HT-29 (cell line): Measurements from ENCODE around the gene B4GALT5. TPM values are rescaled to one million over a fixed set of nuclear protein-coding genes. Genes with fewer than 3 reads are reported as not detected.
"Not testable (repeated sequence)": the region's sequence is repeated elsewhere in the genome, so short reads cannot be mapped to it uniquely, and the experiment has no call there.

Experiments
- DNase-seq: peaks from one replicate; pipeline ENCODE4 v3.0.0-alpha.2; 2015; ENCODE audit warnings: low spot score
- total RNA-seq: library from RNA; depleted of rRNA; stranded (reverse); fragments of >200 nt; shearing (Covaris generic); gene quantifications from 2 replicates; pipeline ENCODE4 v1.2.3, GENCODE V29; 2014

Gene B4GALT5
- total RNA-seq, 1 experiment from 2014 or later = 24.1 TPM

DNA sequence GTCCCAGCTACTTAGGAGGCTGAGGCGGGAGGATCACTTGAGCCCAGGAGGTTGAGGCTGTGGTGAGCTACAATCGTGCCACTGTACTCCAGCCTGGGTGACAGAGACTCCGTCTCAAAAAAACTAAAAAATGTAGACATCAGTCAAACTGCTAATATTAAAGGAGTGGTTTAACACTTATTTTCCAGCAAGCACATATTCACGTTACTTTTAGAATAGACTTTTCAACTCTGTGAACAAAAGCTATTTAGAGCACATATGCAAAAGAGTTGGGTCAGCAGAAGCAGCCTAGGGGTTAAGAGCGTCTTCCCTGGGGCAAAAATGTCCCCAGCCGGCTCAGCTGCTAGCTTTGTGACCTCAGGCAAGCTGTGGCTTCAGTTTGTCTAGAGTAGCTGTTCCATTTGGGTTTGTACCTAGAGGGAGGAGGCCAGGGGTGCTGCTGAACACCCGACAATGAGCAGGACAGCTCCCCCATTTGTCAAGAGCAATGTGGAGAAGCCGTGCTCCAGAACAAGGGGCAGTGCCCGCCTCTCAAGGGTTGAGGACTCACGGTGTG is 83.2 kb downstream of the B4GALT5 start:
- no peak for DNase-seq

DNA sequence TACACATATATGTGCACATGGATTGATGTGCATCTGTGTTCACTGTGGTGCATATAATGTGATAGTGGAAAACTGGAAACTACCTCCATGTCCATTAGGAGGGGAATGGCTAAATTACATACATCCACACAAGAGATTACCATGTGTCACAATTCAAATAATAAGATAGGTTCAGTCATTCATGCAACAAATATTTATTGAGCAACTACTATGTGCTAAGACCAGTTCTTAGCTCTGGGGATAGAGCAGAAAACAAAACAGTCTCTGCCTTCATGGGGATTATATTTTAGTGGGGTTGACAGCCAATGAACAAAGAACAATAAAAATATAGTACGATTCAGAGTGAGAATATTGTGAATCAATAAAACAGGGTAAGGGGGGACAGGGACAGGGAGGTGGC is 84.1 kb downstream of the B4GALT5 start:
- no peak for DNase-seq

GRCh38 chr20:49628280-49628679 is 85.4 kb downstream of the B4GALT5 start:
- not testable (repeated sequence) for DNase-seq

DNA sequence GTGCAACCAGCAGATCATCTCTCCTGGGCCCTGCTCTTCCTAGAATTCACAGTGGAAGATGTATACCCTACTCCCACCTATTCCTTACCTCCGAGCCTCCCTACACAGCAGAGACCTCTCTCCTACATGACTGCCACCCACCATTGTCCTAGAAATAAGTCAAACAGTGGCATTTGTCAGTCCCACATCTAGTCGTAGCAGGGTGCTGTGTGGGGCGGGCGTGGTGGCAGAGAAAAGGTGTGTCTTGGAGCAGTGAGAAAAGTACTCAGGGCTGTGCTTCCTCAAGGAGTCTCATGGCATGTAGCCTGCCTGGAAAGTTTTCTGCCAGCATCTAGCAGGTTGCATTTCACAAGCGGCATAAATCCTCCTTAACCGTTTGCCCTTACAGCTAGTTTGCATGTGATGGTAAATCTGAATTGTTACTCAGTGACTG is 86.3 kb downstream of the B4GALT5 start:
- no peak for DNase-seq

DNA sequence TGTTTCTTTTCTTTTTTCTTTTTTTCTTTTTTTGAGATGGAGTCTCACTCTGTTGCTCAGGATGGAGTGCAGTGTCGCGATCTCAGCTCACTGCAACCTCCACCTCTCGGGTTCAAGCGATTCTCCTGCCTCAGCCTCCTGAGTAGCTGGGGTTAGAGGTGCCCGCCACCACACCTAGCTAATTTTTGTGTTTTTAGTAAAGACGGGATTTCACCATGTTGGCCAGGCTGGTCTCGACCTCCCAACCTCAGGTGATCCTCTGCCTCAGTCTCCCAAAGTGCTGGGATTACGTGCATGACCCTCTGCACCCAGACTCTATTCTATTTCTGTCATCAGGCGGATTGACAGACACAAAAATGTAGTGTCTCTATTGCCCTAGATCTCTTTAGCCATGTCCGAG is 88.7 kb downstream of the B4GALT5 start:
- DNase-seq = not testable (repeated sequence)

- no peak for DNase-seq
Observed at GRCh38 chr20:49624317-49624716, 89.4 kb downstream of the B4GALT5 start.

GRCh38 chr20:49622243-49622642 is 91.4 kb downstream of the B4GALT5 start:
- no peak for DNase-seq

GRCh38 chr20:49620364-49621240 is 93.1 kb downstream of the B4GALT5 start:
- no peak for DNase-seq

GRCh38 chr20:49619113-49620048 is 94.3 kb downstream of the B4GALT5 start:
- DNase-seq = no peak

DNA sequence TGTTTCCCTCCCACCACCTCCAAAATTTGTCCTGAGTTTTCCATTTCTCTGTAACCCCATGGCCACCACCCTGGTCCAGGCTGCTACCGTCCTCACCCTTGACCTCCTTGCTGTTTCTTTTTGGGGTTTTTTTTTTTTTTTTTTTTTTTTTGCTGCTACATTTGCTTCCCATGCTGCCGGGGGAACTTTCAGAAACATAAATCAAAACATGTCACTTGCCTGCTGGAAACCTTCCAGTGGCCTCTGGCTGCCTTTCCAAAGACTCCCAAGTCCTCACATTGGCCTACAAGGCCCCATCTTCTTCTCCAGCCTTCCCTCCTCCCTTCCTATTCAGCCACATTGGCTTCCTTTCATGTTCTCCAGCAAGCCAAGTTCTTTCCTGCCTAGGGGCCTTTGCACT is 95.4 kb downstream of the B4GALT5 start:
- DNase-seq = no peak

GRCh38 chr20:49617394-49617793 is 96.3 kb downstream of the B4GALT5 start:
- not testable (repeated sequence) for DNase-seq

DNA sequence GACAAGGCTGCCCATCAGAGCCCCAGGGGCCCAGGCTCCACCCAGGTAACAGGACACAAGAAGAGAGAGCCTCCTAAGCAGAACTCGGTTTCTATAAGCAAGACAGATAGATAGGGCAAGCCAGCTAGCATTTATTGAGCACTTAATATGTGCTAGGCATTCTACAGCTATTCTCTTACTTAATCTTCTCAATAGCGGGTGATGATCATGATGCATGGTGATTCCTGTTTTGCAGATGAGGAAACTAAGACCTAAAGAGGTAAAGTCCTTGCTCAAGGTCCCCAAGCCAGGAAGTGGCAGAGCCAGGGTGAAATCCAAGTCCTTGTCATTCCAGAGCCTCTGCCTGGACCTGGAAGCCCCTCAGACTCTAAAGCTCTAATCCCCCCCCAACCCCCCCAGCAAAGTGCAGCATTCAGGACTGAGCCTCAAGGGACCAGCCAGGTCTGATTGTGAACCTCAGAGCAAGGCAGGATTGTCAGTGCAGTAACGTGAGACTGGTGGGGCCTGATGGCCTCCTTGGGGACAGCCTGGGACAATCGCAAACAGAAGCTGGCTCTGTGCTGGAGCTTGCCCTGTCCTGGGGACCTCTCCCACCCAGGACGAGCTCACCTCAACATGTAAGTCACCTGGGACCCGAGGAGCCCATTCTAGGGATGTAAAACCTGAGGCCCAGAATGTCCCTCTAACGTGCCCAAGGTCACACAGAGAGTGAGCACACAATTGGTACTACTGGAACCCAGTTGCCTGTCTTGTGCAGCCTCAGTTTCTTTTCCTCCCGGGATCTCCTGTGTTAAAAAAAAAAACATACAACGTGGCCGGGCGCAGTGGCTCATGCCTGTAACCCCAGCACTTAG is 97.3 kb downstream of the B4GALT5 start:
- DNase-seq = no peak

DNA sequence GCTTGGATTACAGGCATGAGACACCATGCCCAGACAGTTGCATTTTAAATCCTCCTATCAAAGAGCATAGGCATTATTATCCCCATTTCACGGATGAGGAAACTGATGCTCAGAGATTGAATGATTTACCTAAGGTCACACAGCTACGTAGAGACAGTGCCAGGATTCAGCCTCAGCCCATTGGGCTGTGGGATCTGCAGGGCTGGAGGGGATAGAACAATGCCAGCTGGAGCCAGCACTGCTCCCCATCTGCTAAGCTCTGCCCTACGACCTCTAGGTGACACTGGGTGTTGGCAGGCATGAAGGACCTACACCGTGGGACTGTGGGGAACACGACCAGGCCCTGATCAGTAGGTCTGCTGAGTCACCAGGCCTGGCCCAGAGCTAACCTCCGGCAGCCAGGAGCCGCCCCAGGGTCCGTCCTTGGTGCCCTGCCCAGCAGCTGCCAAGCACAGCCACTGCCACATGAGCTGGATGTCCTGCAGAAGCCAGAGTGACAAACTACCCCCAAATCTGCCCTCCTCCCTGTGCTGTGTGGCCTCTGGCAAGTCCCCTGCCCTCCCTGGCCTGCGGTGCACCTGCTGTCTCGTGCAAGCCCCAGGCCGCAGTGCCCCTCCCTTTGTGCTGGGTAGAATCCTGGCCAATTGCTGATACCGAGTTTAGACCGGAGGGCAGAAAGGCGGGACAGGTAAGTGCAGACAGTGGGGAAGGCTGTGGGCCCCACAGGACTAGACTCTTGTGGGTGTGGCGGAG is 98.1 kb downstream of the B4GALT5 start:
- DNase-seq = peak; percentile 94

DNA sequence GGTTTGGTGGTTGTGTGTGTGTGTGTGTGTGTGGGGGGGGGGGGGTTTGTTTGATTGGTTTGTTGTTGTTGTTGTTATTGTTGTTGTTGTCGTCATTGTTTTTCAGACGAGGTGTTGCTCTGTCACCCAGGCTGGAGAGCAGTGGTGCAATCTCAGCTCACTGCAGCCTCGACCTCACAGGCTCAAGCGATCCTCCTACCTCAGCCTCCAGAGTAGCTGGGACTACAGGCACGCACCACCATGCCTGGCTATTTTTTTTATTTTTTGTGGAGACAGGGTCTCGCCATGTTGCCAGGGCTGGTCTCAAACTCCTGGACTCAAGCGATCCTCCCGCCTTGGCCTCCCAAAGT is 98.7 kb downstream of the B4GALT5 start:
- DNase-seq = not testable (repeated sequence)

DNA sequence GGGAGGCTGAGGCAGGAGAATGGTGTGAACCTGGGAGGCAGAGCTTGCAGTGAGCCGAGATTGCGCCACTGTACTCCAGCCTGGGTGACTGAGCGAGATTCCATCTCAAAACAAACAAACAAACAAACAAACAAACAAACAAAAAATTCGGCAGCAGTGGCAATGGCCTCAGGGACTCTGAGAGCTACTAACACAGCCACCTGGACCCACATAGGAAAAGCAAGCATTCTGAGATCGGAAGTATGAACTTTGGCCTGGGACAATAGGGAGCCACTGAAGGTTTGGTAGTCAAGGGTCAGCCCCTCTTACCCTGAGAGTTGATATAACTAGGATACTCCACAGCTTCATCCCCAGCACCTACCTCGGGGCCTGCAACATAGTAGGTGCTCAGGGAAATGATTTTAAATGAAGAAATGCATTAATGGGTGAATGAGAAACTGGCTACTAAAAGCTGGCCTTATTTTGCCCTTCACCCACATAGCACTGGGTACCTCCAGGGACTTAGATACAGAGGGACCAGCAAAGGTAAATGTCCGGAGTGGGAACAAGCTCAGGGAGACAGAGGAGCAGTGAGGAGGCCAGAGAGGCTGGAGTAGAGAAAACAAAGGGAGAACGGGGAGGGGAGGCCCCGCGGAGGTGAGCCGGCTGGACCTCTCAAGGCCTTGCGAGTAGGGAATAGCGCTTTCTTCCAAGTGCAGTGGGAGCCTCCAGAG is 99.2 kb downstream of the B4GALT5 start:
- no peak for DNase-seq

GRCh38 chr20:49612127-49612738 is 101.4 kb downstream of the B4GALT5 start:
- DNase-seq = peak; percentile 99

GRCh38 chr20:49611539-49612126 is 102.0 kb downstream of the B4GALT5 start:
- DNase-seq = not testable (repeated sequence)

DNA sequence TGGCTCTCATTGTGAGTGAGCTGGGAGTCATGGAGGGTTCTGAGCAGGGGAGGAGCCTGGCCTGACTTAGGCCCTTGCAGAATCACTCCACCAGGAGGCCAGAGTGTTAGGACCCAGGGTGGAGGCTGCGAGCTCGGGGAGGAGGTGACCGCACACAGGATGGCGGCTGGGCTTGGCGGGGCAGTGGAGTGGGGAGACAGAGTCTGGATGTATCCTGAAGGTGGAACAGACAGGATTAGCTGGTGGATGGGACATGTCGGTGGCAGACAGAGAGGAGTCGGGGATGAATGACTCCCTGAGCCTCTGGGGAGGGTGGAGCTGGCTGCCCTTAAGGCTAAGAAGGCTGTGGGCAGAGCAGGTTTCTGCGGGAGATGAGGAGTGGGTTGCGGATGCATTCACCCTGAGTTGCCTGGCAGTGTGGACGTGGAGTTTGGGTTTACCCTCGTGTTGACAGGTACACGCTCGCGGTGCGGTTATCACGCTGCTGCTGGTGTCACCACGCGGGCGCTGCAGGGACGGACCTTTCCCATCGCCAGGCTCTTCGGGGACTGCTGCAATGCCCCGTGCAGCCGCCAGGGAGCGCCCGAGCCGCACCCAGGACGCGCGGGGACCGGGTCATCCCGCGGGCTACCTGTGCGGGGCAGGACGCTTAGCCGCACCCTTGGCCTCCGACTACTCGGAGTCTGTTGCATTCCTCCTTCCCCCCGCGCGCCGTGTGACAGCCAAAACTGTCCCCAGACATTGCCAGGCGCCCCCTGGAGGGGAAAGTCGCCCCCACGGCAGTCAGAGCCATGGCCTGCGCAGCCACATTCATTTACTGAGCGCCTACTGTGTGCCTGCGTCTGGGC is 102.8 kb downstream of the B4GALT5 start:
- DNase-seq = peak; percentile 98
